Articular chondrocyte of knee joint (primary cell): Measurements from ENCODE around the gene KRT77. TPM values are rescaled to one million over a fixed set of nuclear protein-coding genes. Genes with fewer than 3 reads are reported as not detected.

Experiments used
- total RNA-seq: library from RNA; depleted of rRNA; stranded (reverse); fragments of >200 nt; gene quantifications from 2 replicates; pipeline ENCODE4 v1.2.3, GENCODE V29; 2012

KRT77 gene
- not detected in 2 replicates for total RNA-seq

GRCh38 chr12:52703424-52703823 is at the start of gene KRT77:
KRT77 (minus strand) TSS chr12:52703524; CDS start chr12:52703434, 90 bp downstream.

GRCh38 chr12:52680363-52680762 is 23.0 kb downstream of the KRT77 start, which contains the start of gene KRT1:
KRT1 (minus strand) TSS chr12:52680407; CDS start chr12:52680348, 59 bp downstream.

GRCh38 chr12:52651726-52652261 is 51.5 kb downstream of the KRT77 start, which contains the start of gene KRT2:
KRT2 (minus strand) TSS chr12:52652211; CDS start chr12:52652142, 69 bp downstream.

Other genes starting within 250 kb of the KRT77 start
- not detected in 2 replicates for gene KRT6C, start 229.7 kb downstream of the KRT77 start, total RNA-seq
- not detected in 2 replicates for gene KRT6A, start 210.3 kb downstream of the KRT77 start, total RNA-seq
- not detected in 2 replicates for gene KRT5, start 183.1 kb downstream of the KRT77 start, total RNA-seq
- gene KRT71, start 150.4 kb downstream of the KRT77 start, total RNA-seq, result not detected in 2 replicates
- gene KRT74, start 129.7 kb downstream of the KRT77 start, total RNA-seq, result not detected in 2 replicates
- not detected in 2 replicates for gene KRT72, start 102.1 kb downstream of the KRT77 start, total RNA-seq
- not detected in 2 replicates for gene KRT73, start 85.0 kb downstream of the KRT77 start, total RNA-seq
- gene KRT2, start 51.3 kb downstream of the KRT77 start, total RNA-seq, result not detected in 2 replicates
- not detected in 2 replicates for gene KRT1, start 23.1 kb downstream of the KRT77 start, total RNA-seq
- not detected in 2 replicates for gene KRT76, start 73.8 kb upstream of the KRT77 start, total RNA-seq
- not detected in 2 replicates for gene KRT3, start 92.6 kb upstream of the KRT77 start, total RNA-seq
- gene KRT4, start 110.6 kb upstream of the KRT77 start, total RNA-seq, result 0.39 and 0.43 TPM in 2 replicates
- not detected in 2 replicates for gene KRT79, start 130.8 kb upstream of the KRT77 start, total RNA-seq
- gene KRT78, start 145.5 kb upstream of the KRT77 start, total RNA-seq, result not detected in 2 replicates
- 7.6 and 11.7 TPM in 2 replicates for gene KRT8, start 201.6 kb upstream of the KRT77 start, total RNA-seq
- 2.1 and 4.3 TPM in 2 replicates for gene KRT18, start 245.6 kb upstream of the KRT77 start, total RNA-seq